K562 (cell line): ENCODE measurements around the gene TRMT1. TPM values are rescaled to one million over a fixed set of nuclear protein-coding genes. Genes with fewer than 3 reads are reported as not detected.
A peak's percentile ranks its signal among the peaks of the same experiment; 100 is the strongest.

Experiments
- ATAC-seq: fragments of 200-7000 bp; cut with Tn5 transposase; 3 replicates; pipeline ENCODE4 v1.9.1; 2020; ENCODE audit warnings: moderate library complexity
- BruUV-seq: library from RNA; stranded (reverse); fragments of 400-500 nt; replicated peaks from 2 replicates; lab custom pipeline; 2021; lab: Mats Ljungman, UMichigan
- CTCF ChIA-PET: fragments of 300-600 bp; formaldehyde crosslinking; extraction: SDS; loops from one replicate; lab custom pipeline; 2021; ENCODE audit warnings: low intra/inter-chr PET ratio; lab: Yijun Ruan, JAX
- POLR2A ChIA-PET: fragments of 300-600, 350-650 bp; sonication (Branson Sonifier 250); formaldehyde crosslinking; extraction: SDS; loops from one replicate; lab custom pipeline; 2021; ENCODE audit warnings: antibody characterized with exemption, inconsistent platforms; lab: Yijun Ruan, JAX
- DNase-seq, 4 experiments: peaks; one replicate each; pipeline versions ENCODE4 v3.0.0 to v3.0.0-alpha.2; 2011 to 2018; ENCODE audit warnings: low spot score in 3 of 4, mixed read lengths in 3 of 4; ENCODE audit errors: extremely low read depth in 1 of 4
- FAIRE-seq: peaks from 2 replicates; lab custom pipeline; 2011; peaks lifted over from hg19 to GRCh38; lab: Jason Lieb, UNC
- H2AFZ ChIP-seq: 2 replicates; pipeline ENCODE4 v1.6.0; 2011; ENCODE audit warnings: low read depth, low read length, control low read depth, inconsistent platforms
- H3K27ac ChIP-seq: fragments of 200-600 bp; 3 replicates; pipeline ENCODE4 v1.8.0; 2011; ENCODE audit warnings: low read depth, mild to moderate bottlenecking, control low read depth, inconsistent platforms, low read length, moderate library complexity, mixed read lengths; ENCODE audit errors: extremely low read depth
- H3K27me3 ChIP-seq, 2 experiments: fragments of 300-600 bp in 1 of 2; 2 replicates in 1 of 2; 3 replicates in 1 of 2; pipeline versions ENCODE4 v1.6.0 to v1.8.0; 2011; ENCODE audit warnings: inconsistent platforms in 2 of 2, low read length in 2 of 2, mild to moderate bottlenecking in 1 of 2, mixed read lengths in 1 of 2, moderate library complexity in 1 of 2; ENCODE audit not compliant: control insufficient read depth in 2 of 2, insufficient read depth in 2 of 2
- H3K36me3 ChIP-seq: fragments of 300-600 bp; 3 replicates; pipeline ENCODE4 v1.8.0; 2011; ENCODE audit warnings: mild to moderate bottlenecking, low read length, inconsistent platforms; ENCODE audit not compliant: control insufficient read depth, insufficient read depth
- H3K4me1 ChIP-seq, 2 experiments: fragments of 200-600 bp in 1 of 2; replicated peaks in 1 of 2; 2 replicates in 1 of 2; 3 replicates in 1 of 2; pipeline versions ENCODE4 v1.5.1 to v1.8.0; 2011; ENCODE audit warnings: inconsistent platforms in 2 of 2, low read length in 2 of 2, mild to moderate bottlenecking in 1 of 2, mixed read lengths in 1 of 2, moderate library complexity in 1 of 2; ENCODE audit not compliant: control insufficient read depth in 2 of 2, insufficient read depth in 2 of 2
- H3K4me2 ChIP-seq: 2 replicates; pipeline ENCODE4 v1.6.1; 2011; ENCODE audit warnings: low read length, control low read depth, inconsistent platforms, mixed read lengths; ENCODE audit not compliant: insufficient read depth
- H3K4me3 ChIP-seq: fragments of 200-600 bp; sonication (generic), shearing (Covaris generic); 2 replicates; pipeline ENCODE4 v1.5.1; 2016; ENCODE audit warnings: control low read depth, inconsistent platforms
- H3K79me2 ChIP-seq: fragments of 200-600 bp; 3 replicates; pipeline ENCODE4 v1.8.0; 2011; ENCODE audit warnings: low read length, inconsistent platforms; ENCODE audit not compliant: control insufficient read depth, insufficient read depth
- H3K9ac ChIP-seq, 2 experiments: 2 replicates each; pipeline versions ENCODE4 v1.6.0 to v1.6.1; 2011; ENCODE audit warnings: low read depth in 2 of 2, low read length in 2 of 2, control low read depth in 1 of 2, inconsistent platforms in 1 of 2, mild to moderate bottlenecking in 1 of 2, mixed read lengths in 1 of 2; ENCODE audit not compliant: insufficient read depth in 1 of 2
- H3K9me1 ChIP-seq: one replicate; pipeline ENCODE4 v1.6.0; 2011; ENCODE audit warnings: inconsistent platforms, mild to moderate bottlenecking, low read length, moderate library complexity; ENCODE audit not compliant: control insufficient read depth, insufficient read depth
- H3K9me3 ChIP-seq: replicated peaks from 2 replicates; pipeline ENCODE4 v1.5.1; 2011; ENCODE audit warnings: low read depth, low read length, inconsistent platforms; ENCODE audit not compliant: control insufficient read depth, insufficient read depth
- H4K20me1 ChIP-seq: replicated peaks from 2 replicates; pipeline ENCODE4 v1.6.1; 2011; ENCODE audit warnings: low read length, inconsistent platforms, mixed read lengths; ENCODE audit not compliant: control insufficient read depth, insufficient read depth
- ARID4B ChIP-seq: sonication (generic); formaldehyde crosslinking; IDR thresholded peaks from 2 replicates; pipeline ENCODE4 v1.8.0; 2022; ENCODE audit warnings: mild to moderate bottlenecking, missing genetic modification reagents
- CBX2 ChIP-seq: fragments of 200-600 bp; sonication (generic); IDR thresholded peaks from one replicate; pipeline ENCODE4 v1.6.1; 2012; ENCODE audit warnings: mild to moderate bottlenecking, low read length, inconsistent platforms; ENCODE audit not compliant: insufficient read depth, poor library complexity, severe bottlenecking
- CREB3L1 ChIP-seq: fragments of 450-650 bp; IDR thresholded peaks from 2 replicates; pipeline ENCODE4 v1.6.1; 2014; ENCODE audit warnings: low read depth, mild to moderate bottlenecking, moderate library complexity, borderline replicate concordance
- CREM ChIP-seq: IDR thresholded peaks from 2 replicates; pipeline ENCODE4 v1.6.1; 2014; ENCODE audit warnings: antibody characterized with exemption, low read depth
- PHF8 ChIP-seq: fragments of 200-600 bp; sonication (generic); IDR thresholded peaks from 2 replicates; pipeline ENCODE4 v1.6.1; 2012; ENCODE audit warnings: mixed run types, mild to moderate bottlenecking, inconsistent platforms, low read length, moderate library complexity, borderline replicate concordance
- SMARCE1 ChIP-seq: fragments of 450-650 bp; IDR thresholded peaks from 2 replicates; pipeline ENCODE4 v1.7.1; 2016; ENCODE audit warnings: mild to moderate bottlenecking
- TCF3 ChIP-seq: sonication (generic); formaldehyde crosslinking; IDR thresholded peaks from 2 replicates; pipeline ENCODE4 v1.4.0; 2020; ENCODE audit warnings: mild to moderate bottlenecking, missing genetic modification reagents
- TGIF2 ChIP-seq: sonication (generic); formaldehyde crosslinking; IDR thresholded peaks from 2 replicates; pipeline ENCODE4 v1.8.1; 2022; ENCODE audit warnings: mild to moderate bottlenecking, missing genetic modification reagents, moderate library complexity
- ZKSCAN3 ChIP-seq: fragments of 250-450 bp; sonication (Bioruptor Pico); IDR thresholded peaks from 2 replicates; pipeline ENCODE4 v1.4.0; 2020
- ZNF77 ChIP-seq: fragments of 250-450 bp; sonication (Bioruptor Pico); IDR thresholded peaks from 2 replicates; pipeline ENCODE4 v1.5.0; 2020
- WGBS: fragments of 100-300 bp; shearing (Covaris generic); methylation state at CpG from one replicate; pipeline ENCODE4 v1.1.6; 2016; ENCODE audit warnings: low coverage, mixed read lengths; ENCODE audit not compliant: insufficient coverage; ENCODE audit errors: missing lambda C conversion rate; 5-methylcytosine and 5-hydroxymethylcytosine counted together
- in situ Hi-C: fragments of 300-500 bp; cut with MboI; formaldehyde crosslinking; loops from 4 replicates; pipeline ENCODE4 v1.15.0; 2018; ENCODE audit warnings: inconsistent platforms, mixed read lengths
- intact Hi-C: fragments of 100-400 bp; cut with micrococcal nuclease; formaldehyde crosslinking; loops from 2 replicates; pipeline ENCODE4 v1.14.2; 2022
- polyA plus RNA-seq, 8 experiments: library from polyadenylated mRNA; depleted of rRNA in 4 of 8; stranded (reverse) in 5 of 8; unstranded in 3 of 8; fragments of >200 nt; fragmentation: Nextera tagmentation in 2 of 8; fragmentation: Illumina TruSeq in 1 of 8; extraction: Ambion mirVana in 2 of 8; extraction: Trizol in 1 of 8; gene quantifications; 2 replicates each; pipeline versions ENCODE4 v1.2.1 to v1.2.3, GENCODE V29; 2011 to 2014; ENCODE audit warnings: inconsistent platforms in 1 of 8, missing spikeins in 1 of 8
- total RNA-seq, 7 experiments: library from RNA; depleted of rRNA in 6 of 7; stranded (reverse); fragments of >200 nt in 6 of 7; fragmentation: Illumina TruSeq in 2 of 7; extraction: Trizol in 2 of 7; gene quantifications; 2 replicates each; pipeline versions ENCODE4 v1.2.1 to v1.2.3, GENCODE V29; 2011 to 2021; ENCODE audit warnings: low replicate concordance in 1 of 7
- TF ChIP-seq, protein P1 (sequence below): fragments of 450-650 bp; IDR thresholded peaks from 2 replicates; pipeline ENCODE4 v1.6.1; 2016; ENCODE audit warnings: antibody characterized with exemption
- TF ChIP-seq, protein P2 (sequence below): sonication (generic); formaldehyde crosslinking; IDR thresholded peaks from 2 replicates; pipeline ENCODE4 v1.9.0; 2022; ENCODE audit warnings: mild to moderate bottlenecking, missing genetic modification reagents
- TF ChIP-seq, protein P3 (sequence below), 2 experiments: fragments of 450-650 bp in 1 of 2; sonication (generic) in 1 of 2; formaldehyde crosslinking; conservative IDR thresholded peaks; 2 replicates each; pipeline versions ENCODE4 v1.4.0 to v1.8.1; 2020 to 2022; ENCODE audit warnings: mild to moderate bottlenecking in 1 of 2, missing genetic modification reagents in 1 of 2

Gene TRMT1
- total and polyA plus RNA-seq, 9 of the 15 experiments (the other 6 are each of a cell fraction or from before 2014, with no cell fraction given), result 5.8 to 158 (median 54.3) TPM

DNA sequence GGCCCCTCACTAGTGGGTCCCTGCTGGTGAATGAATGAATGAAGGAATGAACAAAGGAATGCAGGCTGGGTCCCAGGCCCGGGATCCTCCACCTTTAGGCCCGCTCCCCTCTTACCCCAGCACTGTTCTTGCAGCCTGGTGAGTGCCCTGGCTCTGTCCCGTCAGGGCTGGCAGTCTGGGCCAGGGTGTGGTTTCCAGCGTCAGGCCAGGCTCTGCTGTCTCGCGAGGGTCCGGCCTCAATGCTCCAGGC lies 14.2 kb downstream of the TRMT1 start:
- Histone ChIP-seq H3K9ac (peak overlapping the region; percentile 95 to 99), H3K79me2 (peaks cover 54% of the 10 kb centered on the region), H3K27me3 (no peaks in the 10 kb centered on the region), H4K20me1 (no peaks in the 10 kb centered on the region), H3K9me1 (no peaks in the 10 kb centered on the region), H3K4me2 (peak overlapping the region; percentile 99), H3K36me3 (peaks cover 49% of the 10 kb centered on the region), H3K4me1 (peaks cover 19 to 64% of the 10 kb centered on the region in 2 experiments), H3K4me3 (peak overlapping the region; percentile 98), H3K27ac (peak overlapping the region; percentile 98), H2AFZ (no peak overlapping the region; the same call in 1 of the 2 replicates), H3K9me3 (no peaks in the 10 kb centered on the region)
- no peak for DNase-seq
- intact Hi-C loops, result loop anchor here (2.0 to 10.0 kb wide), 3 partner anchors 14 to 132 kb away; partner anchors contain the start of genes IER2, STX10 and TRMT1
- WGBS, result 0% methylated on average over 7 of the region's 7 CpGs
- in situ Hi-C loops, result no loop called here
- no TSS peak for BruUV-seq
- ChIA-PET CTCF (interaction anchor here (0.6 kb wide), 1 partner anchor 9 kb away, joined by 5 read pairs; no protein-coding TSS in a partner anchor), POLR2A (interaction anchor here (1.2 to 3.1 kb wide), 3 partner anchors 50 to 68 kb away, joined by 3 to 16 read pairs (median 16); no protein-coding TSS in a partner anchor)
- FAIRE-seq, result no peak
- ATAC-seq, result no peak
- TF ChIP-seq CREB3L1 (peak; percentile 43; the same call in 1 of the 2 replicates), SMARCE1 (no peak), TCF3 (CRISPR knock-in tag) (no peak), PHF8 (peak; percentile 77; the same call in 1 of the 2 replicates), TGIF2 (CRISPR knock-in tag) (peak; percentile 65; the same call in 1 of the 2 replicates), ZKSCAN3 (CRISPR knock-in tag) (no peak), ZNF77 (CRISPR knock-in tag) (peak; percentile 73; the same call in 1 of the 2 replicates), CREM (no peak), ARID4B (peak; percentile 66; the same call in 1 of the 2 replicates), CBX2 (no peak)
- TF ChIP-seq, protein P1, sequence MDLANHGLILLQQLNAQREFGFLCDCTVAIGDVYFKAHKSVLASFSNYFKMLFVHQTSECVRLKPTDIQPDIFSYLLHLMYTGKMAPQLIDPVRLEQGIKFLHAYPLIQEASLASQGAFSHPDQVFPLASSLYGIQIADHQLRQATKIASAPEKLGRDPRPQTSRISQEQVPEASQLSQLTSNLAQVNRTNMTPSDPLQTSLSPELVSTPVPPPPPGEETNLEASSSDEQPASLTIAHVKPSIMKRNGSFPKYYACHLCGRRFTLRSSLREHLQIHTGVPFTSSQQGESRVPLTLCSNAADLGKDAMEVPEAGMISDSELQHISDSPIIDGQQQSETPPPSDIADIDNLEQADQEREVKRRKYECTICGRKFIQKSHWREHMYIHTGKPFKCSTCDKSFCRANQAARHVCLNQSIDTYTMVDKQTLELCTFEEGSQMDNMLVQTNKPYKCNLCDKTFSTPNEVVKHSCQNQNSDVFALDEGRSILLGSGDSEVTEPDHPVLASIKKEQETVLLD, result no peak
- TF ChIP-seq, protein P2, sequence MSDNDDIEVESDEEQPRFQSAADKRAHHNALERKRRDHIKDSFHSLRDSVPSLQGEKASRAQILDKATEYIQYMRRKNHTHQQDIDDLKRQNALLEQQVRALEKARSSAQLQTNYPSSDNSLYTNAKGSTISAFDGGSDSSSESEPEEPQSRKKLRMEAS (CRISPR knock-in tag), result peak; percentile 9; the same call in 1 of the 2 replicates
- TF ChIP-seq, protein P3, sequence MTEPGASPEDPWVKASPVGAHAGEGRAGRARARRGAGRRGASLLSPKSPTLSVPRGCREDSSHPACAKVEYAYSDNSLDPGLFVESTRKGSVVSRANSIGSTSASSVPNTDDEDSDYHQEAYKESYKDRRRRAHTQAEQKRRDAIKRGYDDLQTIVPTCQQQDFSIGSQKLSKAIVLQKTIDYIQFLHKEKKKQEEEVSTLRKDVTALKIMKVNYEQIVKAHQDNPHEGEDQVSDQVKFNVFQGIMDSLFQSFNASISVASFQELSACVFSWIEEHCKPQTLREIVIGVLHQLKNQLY (CRISPR knock-in tag; conservative IDR thresholded peaks at IDR 0.05), result 0 out of 4 replicates have a peak, but pooled peaks of 1 of the 2 experiments have one; percentile 12
